NOMO-1 (cell line): ENCODE results near the gene SMIM14.
"Not testable (repeated sequence)": the region's sequence is repeated elsewhere in the genome, so short reads cannot be mapped to it uniquely, and the experiment has no call there.

Experiments
- DNase-seq, 2 experiments: peaks; one replicate each; lab custom pipeline; 2025; ENCODE audit not compliant: unreplicated experiment in 2 of 2; lab: John Stamatoyannopoulos, UW

The SMIM14 gene

GRCh38 chr4:39541987-39542610, 96.6 kb downstream of the SMIM14 start:
- DNase-seq: no peak

- no peak for DNase-seq
Measured at GRCh38 chr4:39539089-39539611, 99.5 kb downstream of the SMIM14 start.

GRCh38 chr4:39533541-39533940, 105.1 kb downstream of the SMIM14 start:
- DNase-seq: no peak

GRCh38 chr4:39532237-39532636, 106.4 kb downstream of the SMIM14 start:
- not testable (repeated sequence) for DNase-seq

- DNase-seq: no peak
Measured at GRCh38 chr4:39530682-39531081, 108.0 kb downstream of the SMIM14 start.

- DNase-seq: no peak
Measured at GRCh38 chr4:39529534-39529933, 109.1 kb downstream of the SMIM14 start.

GRCh38 chr4:39528061-39528465, 110.6 kb downstream of the SMIM14 start:
- peak in 1 of 2 experiments; percentile 42 for DNase-seq

- peak; percentile 95 to 99 for DNase-seq
Measured at GRCh38 chr4:39527296-39528060, 111.2 kb downstream of the SMIM14 start, which contains the start of gene UGDH. UGDH (minus strand) TSS chr4:39527439; CDS start chr4:39521512, 5,927 bp downstream.

GRCh38 chr4:39526765-39527295, 111.8 kb downstream of the SMIM14 start:
- no peak for DNase-seq

- no peak for DNase-seq
Measured at GRCh38 chr4:39525822-39526690, 112.6 kb downstream of the SMIM14 start.

- DNase-seq: no peak
Measured at GRCh38 chr4:39524161-39524957, 114.3 kb downstream of the SMIM14 start.

- DNase-seq: no peak
Measured at GRCh38 chr4:39522068-39522467, 116.6 kb downstream of the SMIM14 start.

GRCh38 chr4:39521253-39521919, 117.3 kb downstream of the SMIM14 start:
- no peak for DNase-seq

- DNase-seq: no peak
Measured at GRCh38 chr4:39518484-39518883, 120.2 kb downstream of the SMIM14 start.

GRCh38 chr4:39516407-39516966, 122.2 kb downstream of the SMIM14 start:
- no peak for DNase-seq

GRCh38 chr4:39515669-39516401, 122.8 kb downstream of the SMIM14 start:
- DNase-seq: not testable (repeated sequence)

GRCh38 chr4:39514888-39515401, 123.7 kb downstream of the SMIM14 start:
- DNase-seq: no peak

- DNase-seq: not testable (repeated sequence)
Measured at GRCh38 chr4:39514266-39514665, 124.4 kb downstream of the SMIM14 start.
